Neural cell (in vitro differentiated cells): ENCODE results near the gene TEAD4.

Experiments
- CTCF ChIP-seq: fragments of 450-650 bp; IDR thresholded peaks from 2 replicates; pipeline ENCODE4 v1.5.1; 2014; ENCODE audit warnings: antibody characterized with exemption, mild to moderate bottlenecking, moderate library complexity; ENCODE audit not compliant: poor library complexity, severe bottlenecking
- EP300 ChIP-seq: fragments of 450-650 bp; conservative IDR thresholded peaks from 2 replicates; pipeline ENCODE4 v1.6.1; 2014; ENCODE audit warnings: antibody characterized with exemption, mild to moderate bottlenecking, moderate library complexity; ENCODE audit not compliant: poor library complexity, severe bottlenecking
- EZH2 ChIP-seq: fragments of 200-600, 300-800 bp; shearing (Covaris generic), sonication (generic); IDR thresholded peaks from 2 replicates; pipeline ENCODE4 v1.6.1; 2014; ENCODE audit warnings: antibody characterized with exemption, low read length, borderline replicate concordance, mild to moderate bottlenecking; ENCODE audit not compliant: insufficient read depth, poor library complexity, severe bottlenecking
- MXI1 ChIP-seq: fragments of 450-650 bp; conservative IDR thresholded peaks from 2 replicates; pipeline ENCODE4 v1.6.1; 2014; ENCODE audit warnings: antibody characterized with exemption, mild to moderate bottlenecking; ENCODE audit not compliant: poor library complexity, severe bottlenecking
- POLR2AphosphoS5 ChIP-seq: IDR thresholded peaks from 2 replicates; pipeline ENCODE4 v1.6.1; 2012
- RAD21 ChIP-seq: fragments of 450-650 bp; conservative IDR thresholded peaks from 2 replicates; pipeline ENCODE4 v1.6.1; 2014; ENCODE audit warnings: antibody characterized with exemption, mild to moderate bottlenecking, moderate library complexity
- TAF1 ChIP-seq: IDR thresholded peaks from 2 replicates; pipeline ENCODE4 v1.6.1; 2012; ENCODE audit warnings: low read depth
- TF ChIP-seq, protein P1 (sequence below): IDR thresholded peaks from 2 replicates; pipeline ENCODE4 v1.6.1; 2012; ENCODE audit warnings: borderline replicate concordance

DNA sequence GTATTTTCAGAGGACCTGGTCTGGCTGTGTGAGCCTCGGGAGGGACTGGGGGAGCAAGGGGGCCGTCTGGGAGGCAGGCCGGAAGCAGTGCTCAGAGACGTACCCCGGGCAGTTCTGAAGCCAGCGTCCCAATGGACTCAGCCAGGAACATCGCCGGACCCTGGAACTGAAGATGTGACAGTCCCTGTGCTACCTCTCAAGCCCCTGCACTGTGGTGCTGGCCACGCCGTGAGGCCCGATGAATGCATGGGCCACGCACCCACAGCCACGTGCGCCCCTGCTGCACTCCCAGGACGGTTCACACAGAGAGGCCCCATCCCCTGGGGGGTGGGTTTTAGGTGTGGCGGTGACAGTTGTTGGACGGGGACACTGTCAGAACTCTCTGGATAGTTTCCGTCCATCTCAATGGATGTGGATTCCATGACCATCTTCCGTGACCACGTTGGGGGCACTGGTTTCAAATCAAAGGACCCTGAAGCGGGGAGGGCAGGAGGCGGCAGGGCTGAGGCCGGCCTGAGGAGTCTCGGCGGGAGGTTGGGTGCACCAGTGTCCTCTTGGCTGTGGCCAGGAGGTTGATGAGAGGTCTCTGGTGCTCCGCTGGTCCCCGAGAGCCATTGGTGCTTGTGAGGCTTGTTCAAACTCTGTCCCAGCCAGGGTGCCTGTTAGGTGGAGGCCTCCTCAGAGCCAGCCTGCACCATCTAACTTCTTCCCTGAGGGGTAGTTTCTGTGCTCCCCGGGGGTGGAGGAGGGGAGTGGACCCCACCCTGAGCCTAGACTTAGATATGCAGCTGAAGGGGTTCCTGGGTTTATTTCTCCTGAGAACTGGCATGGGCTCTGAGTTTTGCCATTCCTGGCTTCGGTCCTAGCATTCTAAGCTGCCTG lies 81.7 kb downstream of the TEAD4 start:
- no peak for TF ChIP-seq CTCF
- no peak for TF ChIP-seq MXI1
- no peak for TF ChIP-seq RAD21
- TF ChIP-seq EZH2, result no peak
- TF ChIP-seq POLR2AphosphoS5, result no peak
- no peak for TF ChIP-seq TAF1
- no peak for TF ChIP-seq EP300
- TF ChIP-seq, protein P1, sequence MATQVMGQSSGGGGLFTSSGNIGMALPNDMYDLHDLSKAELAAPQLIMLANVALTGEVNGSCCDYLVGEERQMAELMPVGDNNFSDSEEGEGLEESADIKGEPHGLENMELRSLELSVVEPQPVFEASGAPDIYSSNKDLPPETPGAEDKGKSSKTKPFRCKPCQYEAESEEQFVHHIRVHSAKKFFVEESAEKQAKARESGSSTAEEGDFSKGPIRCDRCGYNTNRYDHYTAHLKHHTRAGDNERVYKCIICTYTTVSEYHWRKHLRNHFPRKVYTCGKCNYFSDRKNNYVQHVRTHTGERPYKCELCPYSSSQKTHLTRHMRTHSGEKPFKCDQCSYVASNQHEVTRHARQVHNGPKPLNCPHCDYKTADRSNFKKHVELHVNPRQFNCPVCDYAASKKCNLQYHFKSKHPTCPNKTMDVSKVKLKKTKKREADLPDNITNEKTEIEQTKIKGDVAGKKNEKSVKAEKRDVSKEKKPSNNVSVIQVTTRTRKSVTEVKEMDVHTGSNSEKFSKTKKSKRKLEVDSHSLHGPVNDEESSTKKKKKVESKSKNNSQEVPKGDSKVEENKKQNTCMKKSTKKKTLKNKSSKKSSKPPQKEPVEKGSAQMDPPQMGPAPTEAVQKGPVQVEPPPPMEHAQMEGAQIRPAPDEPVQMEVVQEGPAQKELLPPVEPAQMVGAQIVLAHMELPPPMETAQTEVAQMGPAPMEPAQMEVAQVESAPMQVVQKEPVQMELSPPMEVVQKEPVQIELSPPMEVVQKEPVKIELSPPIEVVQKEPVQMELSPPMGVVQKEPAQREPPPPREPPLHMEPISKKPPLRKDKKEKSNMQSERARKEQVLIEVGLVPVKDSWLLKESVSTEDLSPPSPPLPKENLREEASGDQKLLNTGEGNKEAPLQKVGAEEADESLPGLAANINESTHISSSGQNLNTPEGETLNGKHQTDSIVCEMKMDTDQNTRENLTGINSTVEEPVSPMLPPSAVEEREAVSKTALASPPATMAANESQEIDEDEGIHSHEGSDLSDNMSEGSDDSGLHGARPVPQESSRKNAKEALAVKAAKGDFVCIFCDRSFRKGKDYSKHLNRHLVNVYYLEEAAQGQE, result no peak
